Astrocyte of the cerebellum (primary cell): Measurements from ENCODE around the gene GABPA.

Experiments used
- DNase-seq: peaks from one replicate; pipeline ENCODE4 v3.0.0-alpha.2; 2011; ENCODE audit warnings: low read depth
- H3K4me3 ChIP-seq: 2 replicates; pipeline ENCODE4 v1.5.1; 2011; ENCODE audit warnings: mild to moderate bottlenecking, low read depth, low read length, moderate library complexity
- in situ Hi-C: cut with HindIII; loops from 2 replicates; pipeline ENCODE4 v1.10.0; 2017; ENCODE audit warnings: low sequenced_read_pairs
- TF ChIP-seq, protein P1 (sequence below): IDR thresholded peaks from 2 replicates; pipeline ENCODE4 v1.5.1; 2012; ENCODE audit warnings: low read length, low read depth, moderate library complexity, mild to moderate bottlenecking; ENCODE audit errors: missing control alignments

GABPA gene

DNA sequence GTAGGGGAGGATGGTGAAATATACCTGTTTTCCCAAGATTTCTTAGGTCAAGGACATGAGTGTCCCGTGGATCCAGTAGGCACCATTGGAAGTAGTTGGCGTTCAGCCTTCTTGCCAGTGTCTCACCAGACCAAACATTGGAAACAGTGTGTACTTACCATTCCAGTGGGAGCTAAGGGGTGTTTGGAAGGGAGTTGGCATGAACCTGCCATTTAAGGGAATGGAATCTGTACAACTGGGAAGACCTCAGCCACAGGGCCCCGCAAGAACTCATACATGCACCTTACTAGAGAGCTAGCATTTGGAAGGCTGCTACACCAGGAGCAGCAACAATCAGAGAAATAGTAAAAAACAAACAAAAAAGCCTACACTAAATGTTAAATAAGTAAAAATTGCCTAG is 12.8 kb upstream of the GABPA start:
- no peak for DNase-seq
- TF ChIP-seq, protein P1, sequence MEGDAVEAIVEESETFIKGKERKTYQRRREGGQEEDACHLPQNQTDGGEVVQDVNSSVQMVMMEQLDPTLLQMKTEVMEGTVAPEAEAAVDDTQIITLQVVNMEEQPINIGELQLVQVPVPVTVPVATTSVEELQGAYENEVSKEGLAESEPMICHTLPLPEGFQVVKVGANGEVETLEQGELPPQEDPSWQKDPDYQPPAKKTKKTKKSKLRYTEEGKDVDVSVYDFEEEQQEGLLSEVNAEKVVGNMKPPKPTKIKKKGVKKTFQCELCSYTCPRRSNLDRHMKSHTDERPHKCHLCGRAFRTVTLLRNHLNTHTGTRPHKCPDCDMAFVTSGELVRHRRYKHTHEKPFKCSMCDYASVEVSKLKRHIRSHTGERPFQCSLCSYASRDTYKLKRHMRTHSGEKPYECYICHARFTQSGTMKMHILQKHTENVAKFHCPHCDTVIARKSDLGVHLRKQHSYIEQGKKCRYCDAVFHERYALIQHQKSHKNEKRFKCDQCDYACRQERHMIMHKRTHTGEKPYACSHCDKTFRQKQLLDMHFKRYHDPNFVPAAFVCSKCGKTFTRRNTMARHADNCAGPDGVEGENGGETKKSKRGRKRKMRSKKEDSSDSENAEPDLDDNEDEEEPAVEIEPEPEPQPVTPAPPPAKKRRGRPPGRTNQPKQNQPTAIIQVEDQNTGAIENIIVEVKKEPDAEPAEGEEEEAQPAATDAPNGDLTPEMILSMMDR: no peak
- in situ Hi-C loops: no loop called here
- H3K4me3 ChIP-seq: no peak overlapping the region

DNA sequence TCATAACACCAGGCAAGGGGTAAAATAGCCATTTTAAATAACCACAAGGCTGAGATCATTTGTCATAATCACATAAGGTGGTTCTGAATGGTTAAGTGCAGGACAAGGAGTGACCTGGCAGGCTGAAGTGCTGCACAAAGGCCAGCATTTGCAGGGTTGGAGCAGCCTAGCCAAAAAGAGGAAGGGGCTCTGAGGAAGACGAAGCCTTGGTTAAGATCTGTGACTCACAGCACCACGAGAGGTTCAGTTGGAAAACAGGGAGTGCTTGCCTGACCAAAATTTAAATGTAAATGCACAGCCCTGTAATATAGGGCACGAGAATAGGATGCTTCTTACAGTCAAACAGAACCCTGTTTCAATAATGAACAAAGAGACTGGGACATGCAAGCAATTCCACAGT is 12.1 kb upstream of the GABPA start:
- TF ChIP-seq, protein P1: no peak
- no peak for DNase-seq
- in situ Hi-C loops: no loop called here
- no peak overlapping the region for H3K4me3 ChIP-seq

DNA sequence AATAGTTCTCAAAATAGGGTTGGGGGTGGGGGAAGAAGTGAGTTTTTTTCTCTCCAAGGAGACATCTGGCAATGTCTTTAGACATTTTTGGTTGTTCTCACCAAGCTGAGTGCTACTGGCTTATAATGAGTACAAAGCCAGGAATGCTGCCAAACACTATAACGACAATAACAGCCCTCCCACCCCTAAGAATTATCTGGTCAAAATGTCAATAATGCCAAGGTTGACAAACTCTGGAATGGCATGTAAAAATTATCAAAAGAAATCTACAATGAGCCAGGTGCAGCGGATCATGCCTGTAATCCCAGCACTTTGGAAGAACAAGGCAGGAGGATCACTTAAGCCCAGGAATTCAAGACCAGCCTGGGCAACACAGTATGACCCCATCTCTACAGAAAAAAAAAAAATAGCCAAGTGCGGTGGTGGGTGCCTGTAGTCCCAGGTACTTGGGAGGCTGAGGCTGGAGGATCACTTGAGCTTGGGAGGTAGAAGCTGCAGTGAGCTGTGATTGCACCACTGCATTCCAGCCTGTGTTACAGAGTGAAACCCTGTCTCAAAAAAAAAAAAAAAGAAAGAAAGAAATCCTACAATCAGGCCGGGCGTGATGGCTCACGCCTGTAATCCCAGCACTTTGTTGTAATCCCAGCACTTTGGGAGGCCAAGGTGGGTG is 2.5 kb upstream of the GABPA start:
- DNase-seq: no peak
- TF ChIP-seq, protein P1: no peak
- no peak overlapping the region for H3K4me3 ChIP-seq
- in situ Hi-C loops: no loop called here

DNA sequence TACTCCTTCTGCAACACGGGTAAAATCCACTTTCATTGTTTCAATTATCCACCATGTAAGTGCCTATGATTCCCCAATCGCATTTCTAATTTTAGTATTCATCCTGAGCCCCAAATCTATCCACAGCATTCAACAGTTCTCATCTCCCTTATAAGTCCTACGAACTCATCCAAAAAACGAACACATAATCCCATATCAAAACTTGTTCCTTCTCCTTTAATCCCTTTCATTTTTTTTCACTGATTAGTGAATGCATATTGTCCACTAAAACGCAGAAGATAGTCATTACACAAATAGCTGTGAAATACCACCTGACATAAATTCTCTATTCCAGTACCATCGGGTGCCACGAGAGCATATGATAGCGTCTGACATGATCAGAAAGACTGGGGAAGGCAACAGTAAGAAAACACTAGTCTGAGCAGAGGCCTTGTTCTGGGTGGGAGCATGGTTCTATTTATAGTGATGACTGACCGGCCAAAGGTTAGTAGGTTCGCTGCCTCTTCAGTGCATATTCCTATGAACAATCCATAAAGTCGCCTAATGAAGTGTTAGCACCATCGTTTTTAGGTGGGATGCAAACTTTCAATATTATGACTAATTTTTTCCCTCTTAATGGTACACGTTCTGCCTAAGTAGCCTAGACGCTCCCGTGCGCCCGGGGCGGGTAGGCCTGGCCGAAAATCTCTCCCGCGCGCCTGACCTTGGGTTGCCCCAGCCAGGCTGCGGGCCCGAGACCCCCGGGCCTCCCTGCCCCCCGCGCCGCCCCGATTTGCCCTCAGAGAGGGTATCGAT is 716 bp upstream of the GABPA start:
- TF ChIP-seq, protein P1: no peak
- DNase-seq: no peak
- peak overlapping the region; percentile 80 for H3K4me3 ChIP-seq
- in situ Hi-C loops: no loop called here

DNA sequence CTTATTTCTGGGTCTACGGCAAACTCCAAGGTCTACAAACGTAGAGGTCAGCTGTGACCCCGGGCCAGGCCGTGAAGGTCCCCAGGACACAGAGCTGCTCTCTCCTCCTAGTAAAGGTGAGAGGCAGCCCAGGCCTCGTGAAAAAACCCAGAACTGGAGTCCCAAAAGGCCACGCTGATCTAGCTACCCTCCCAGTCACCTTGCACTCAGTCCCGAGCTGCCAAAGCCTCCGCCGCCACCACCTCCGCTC is 193 bp upstream of the GABPA start:
- H3K4me3 ChIP-seq: peak overlapping the region; percentile 80
- TF ChIP-seq, protein P1: no peak
- in situ Hi-C loops: no loop called here
- no peak for DNase-seq

DNA sequence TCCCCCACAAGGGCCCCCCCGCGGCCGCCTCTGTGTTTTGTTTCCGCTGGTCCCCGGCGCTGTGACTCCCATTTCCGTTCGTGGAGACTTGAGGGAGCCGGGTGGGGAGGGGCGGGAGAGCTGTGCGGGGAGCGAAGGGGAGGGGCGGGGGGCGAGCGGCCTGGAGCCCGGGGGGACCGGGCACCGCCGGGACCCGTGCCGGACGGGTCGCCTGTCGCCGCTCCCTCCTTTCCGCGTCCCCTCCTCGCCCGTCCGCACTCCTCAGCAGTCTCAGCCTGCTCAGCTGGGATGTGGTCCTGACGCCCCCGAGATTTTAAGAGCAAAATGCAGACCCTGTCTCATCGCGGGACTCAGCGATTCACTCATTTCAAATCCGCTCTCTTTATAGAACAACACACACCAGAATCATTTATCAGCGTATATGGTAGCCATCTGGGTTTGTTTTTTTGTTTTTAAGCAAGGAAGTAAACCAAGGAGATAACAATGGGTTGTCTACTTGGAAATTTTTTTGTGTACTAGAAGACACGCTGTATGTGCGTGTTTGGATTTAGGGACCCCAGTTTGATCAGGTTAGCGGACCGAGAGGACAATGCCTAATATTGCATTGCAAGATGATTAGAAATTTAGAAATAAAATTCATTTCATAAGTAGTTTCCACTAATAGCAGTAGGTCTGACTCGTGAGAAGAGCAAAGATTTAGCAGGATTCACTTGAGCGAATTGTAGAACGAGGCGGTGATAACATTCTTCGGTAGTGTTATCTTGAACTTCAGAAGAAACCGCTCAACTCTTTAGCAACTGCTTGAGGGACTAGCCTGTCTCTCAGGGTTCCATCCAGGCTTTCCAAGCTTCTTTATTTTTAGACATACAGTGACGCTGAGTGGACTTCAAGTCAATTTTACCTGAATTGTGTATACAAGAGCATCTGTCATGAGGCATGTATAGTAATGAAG is 1.1 kb downstream of the GABPA start:
- in situ Hi-C loops: no loop called here
- peak overlapping the region; percentile 80 for H3K4me3 ChIP-seq
- DNase-seq: peak; percentile 51
- TF ChIP-seq, protein P1: no peak
